Lung (tissue), 12 donors: Measurements from ENCODE around the gene UGP2. TPM values are rescaled to one million over a fixed set of nuclear protein-coding genes. Genes with fewer than 3 reads are reported as not detected.
A peak's percentile ranks its signal among the peaks of the same experiment; 100 is the strongest.
"Not testable (repeated sequence)": the region's sequence is repeated elsewhere in the genome, so short reads cannot be mapped to it uniquely, and the experiment has no call there.

Experiments
- ATAC-seq: fragments of 200-7000 bp; cut with Tn5 transposase; one replicate; pipeline ENCODE4 v1.9.1; 2020; ENCODE audit warnings: moderate number of reproducible peaks; ENCODE audit not compliant: insufficient read depth, low FRiP score
- DNase-seq, 3 donors: peaks; one replicate each; pipeline ENCODE4 v3.0.0-alpha.2; 2013 to 2017
- H3K27ac ChIP-seq, 2 donors: one replicate each; pipeline ENCODE4 v1.5.1; 2013; ENCODE audit warnings: mild to moderate bottlenecking in 2 of 2, moderate library complexity in 2 of 2, control low read depth in 1 of 2, inconsistent platforms in 1 of 2, low read depth in 1 of 2, low read length in 1 of 2
- H3K27me3 ChIP-seq, 3 donors: one replicate each; pipeline ENCODE4 v1.5.1; 2013; ENCODE audit warnings: low read length in 2 of 3; ENCODE audit not compliant: control insufficient read depth in 3 of 3, insufficient read depth in 3 of 3
- H3K36me3 ChIP-seq, 4 donors: one replicate each; pipeline ENCODE4 v1.5.1; 2013; ENCODE audit warnings: low read length in 4 of 4, mild to moderate bottlenecking in 1 of 4, moderate library complexity in 1 of 4; ENCODE audit not compliant: control insufficient read depth in 4 of 4, insufficient read depth in 4 of 4
- H3K4me1 ChIP-seq, 5 donors: one replicate each; pipeline ENCODE4 v1.5.1; 2013; ENCODE audit warnings: low read length in 5 of 5, mild to moderate bottlenecking in 2 of 5, moderate library complexity in 1 of 5; ENCODE audit not compliant: control insufficient read depth in 5 of 5, insufficient read depth in 5 of 5
- H3K4me3 ChIP-seq: one replicate; pipeline ENCODE4 v1.5.1; 2013; ENCODE audit warnings: mild to moderate bottlenecking, control low read depth, moderate library complexity
- H3K9ac ChIP-seq, 2 donors: one replicate each; pipeline ENCODE4 v1.5.1; 2013; ENCODE audit warnings: low read length in 2 of 2, control low read depth in 1 of 2; ENCODE audit not compliant: insufficient read depth in 1 of 2
- H3K9me3 ChIP-seq, 4 donors: one replicate each; pipeline ENCODE4 v1.5.1; 2013; ENCODE audit warnings: low read length in 3 of 4, mild to moderate bottlenecking in 1 of 4, moderate library complexity in 1 of 4; ENCODE audit not compliant: control insufficient read depth in 4 of 4, insufficient read depth in 3 of 4
- WGBS, 2 donors: extraction: QIAGEN DNeasy Blood & Tissue Kit; methylation state at CpG; one replicate each; pipeline ENCODE4 v1.1.7; 2013; 5-methylcytosine and 5-hydroxymethylcytosine counted together
- polyA plus RNA-seq, 2 donors: library from polyadenylated mRNA; stranded (reverse); fragments of 200-250 nt; gene quantifications; one replicate each; pipeline ENCODE4 v1.2.1, GENCODE V29; 2013
- total RNA-seq, 2 donors: library from RNA; depleted of rRNA in 1 of 2; stranded (reverse); fragments of >200 nt in 1 of 2; gene quantifications; one replicate each; pipeline ENCODE4 v1.2.1, GENCODE V29; 2014 to 2021
- TF ChIP-seq, protein P1 (sequence below): IDR thresholded peaks from 2 replicates; pipeline ENCODE4 v1.5.1; 2012; ENCODE audit warnings: mild to moderate bottlenecking; ENCODE audit errors: control extremely low read depth, extremely low read depth
- donor health status: control.
- donor health status: control.
- donor health status: Bipolar disorder and iron deficiency.
- donor health status: healthy.
- donor health status: DM: yes; HTN: yes; CAD: no.

The UGP2 gene
- total and polyA plus RNA-seq, 4 donors, result 59.2 to 156 (median 107) TPM

DNA sequence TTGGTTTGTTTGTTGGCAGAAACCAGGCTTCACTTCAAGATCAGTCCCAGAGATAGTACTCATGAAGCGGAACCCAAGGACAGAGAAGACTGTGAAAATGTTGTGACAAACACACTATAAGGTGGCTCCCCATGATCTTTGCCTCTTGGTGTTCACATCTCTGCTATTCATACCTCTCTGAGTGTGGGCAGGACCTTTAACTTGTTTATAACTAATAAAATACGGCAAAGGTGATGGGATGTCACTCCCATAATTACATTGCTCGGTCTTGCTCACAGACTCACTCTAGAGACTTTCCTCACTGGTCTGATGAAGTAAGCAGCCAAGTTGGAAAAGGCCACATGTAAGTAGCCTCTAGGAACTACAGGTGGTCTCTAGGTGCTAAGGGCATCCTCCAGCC lies 30.6 kb upstream of the UGP2 start:
- Histone ChIP-seq H3K36me3 (no peaks in the 10 kb centered on the region), H3K27ac (no peak overlapping the region), H3K4me1 (no peaks in the 10 kb centered on the region), H3K27me3 (no peaks in the 10 kb centered on the region), H3K9me3 (no peaks in the 10 kb centered on the region), H3K9ac (no peak overlapping the region), H3K4me3 (no peak overlapping the region)
- WGBS, 2 donors, result 97% methylated on average over 3 of the region's 3 CpGs
- DNase-seq (no peak), ATAC-seq (no peak)
- TF ChIP-seq, protein P1, sequence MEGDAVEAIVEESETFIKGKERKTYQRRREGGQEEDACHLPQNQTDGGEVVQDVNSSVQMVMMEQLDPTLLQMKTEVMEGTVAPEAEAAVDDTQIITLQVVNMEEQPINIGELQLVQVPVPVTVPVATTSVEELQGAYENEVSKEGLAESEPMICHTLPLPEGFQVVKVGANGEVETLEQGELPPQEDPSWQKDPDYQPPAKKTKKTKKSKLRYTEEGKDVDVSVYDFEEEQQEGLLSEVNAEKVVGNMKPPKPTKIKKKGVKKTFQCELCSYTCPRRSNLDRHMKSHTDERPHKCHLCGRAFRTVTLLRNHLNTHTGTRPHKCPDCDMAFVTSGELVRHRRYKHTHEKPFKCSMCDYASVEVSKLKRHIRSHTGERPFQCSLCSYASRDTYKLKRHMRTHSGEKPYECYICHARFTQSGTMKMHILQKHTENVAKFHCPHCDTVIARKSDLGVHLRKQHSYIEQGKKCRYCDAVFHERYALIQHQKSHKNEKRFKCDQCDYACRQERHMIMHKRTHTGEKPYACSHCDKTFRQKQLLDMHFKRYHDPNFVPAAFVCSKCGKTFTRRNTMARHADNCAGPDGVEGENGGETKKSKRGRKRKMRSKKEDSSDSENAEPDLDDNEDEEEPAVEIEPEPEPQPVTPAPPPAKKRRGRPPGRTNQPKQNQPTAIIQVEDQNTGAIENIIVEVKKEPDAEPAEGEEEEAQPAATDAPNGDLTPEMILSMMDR, result no peak

DNA sequence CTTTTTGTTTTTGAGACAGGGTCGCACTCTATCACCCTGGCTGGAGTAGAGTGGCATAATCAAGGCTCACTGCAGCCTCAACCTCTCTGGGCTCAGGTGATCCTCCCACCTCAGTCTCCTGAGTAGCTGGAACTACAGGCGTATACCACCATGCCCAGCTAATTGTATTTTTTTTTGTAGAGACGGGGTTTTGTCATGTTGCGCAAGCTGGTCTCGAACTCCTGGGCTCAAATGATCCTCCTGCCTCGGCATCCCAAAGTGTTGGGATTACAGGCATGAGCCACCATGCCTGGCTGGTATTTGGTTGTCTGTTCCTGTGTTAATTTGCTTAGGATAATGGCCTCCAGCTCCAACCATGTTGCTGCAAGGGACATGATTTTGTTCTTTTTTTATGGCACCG lies 29.8 kb upstream of the UGP2 start:
- not testable (repeated sequence) for H3K9me3 ChIP-seq, H3K9ac ChIP-seq, H3K4me1 ChIP-seq, DNase-seq, H3K27ac ChIP-seq, H3K27me3 ChIP-seq, H3K36me3 ChIP-seq, ATAC-seq, H3K4me3 ChIP-seq
- WGBS, 2 donors, result 94 to 96% methylated on average over 7 of the region's 7 CpGs

DNA sequence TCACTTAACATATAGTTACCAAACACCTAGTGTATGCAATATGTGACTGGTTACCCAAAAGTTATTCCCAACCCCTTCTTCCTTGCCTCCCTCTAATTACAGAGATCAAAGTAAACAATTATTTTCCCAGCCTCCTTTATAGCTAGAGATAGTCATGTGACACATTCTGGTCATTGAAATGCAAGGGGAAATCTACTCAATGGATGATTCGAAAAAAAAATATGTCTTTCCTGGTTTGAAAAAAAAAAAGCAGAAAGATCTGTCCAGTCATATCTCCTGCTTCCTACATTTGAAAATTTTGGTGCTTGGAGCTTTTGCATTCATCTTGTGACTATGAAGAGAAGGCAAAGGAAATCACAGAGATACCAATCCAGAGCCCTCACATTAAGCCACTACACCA lies 27.6 kb upstream of the UGP2 start:
- H3K4me1 ChIP-seq, result peaks cover 0 to 9% (median 0%) of the 10 kb centered on the region in 5 donors
- no peak for ATAC-seq
- no peak overlapping the region for H3K4me3 ChIP-seq
- no peaks in the 10 kb centered on the region for H3K9me3 ChIP-seq
- H3K27me3 ChIP-seq, result no peaks in the 10 kb centered on the region
- H3K36me3 ChIP-seq, result no peaks in the 10 kb centered on the region
- TF ChIP-seq, protein P1, result no peak
- WGBS, 2 donors, result 64 to 71% methylated on average over 1 of the region's 1 CpG
- H3K9ac ChIP-seq, result no peak overlapping the region
- no peak overlapping the region for H3K27ac ChIP-seq
- no peak for DNase-seq

DNA sequence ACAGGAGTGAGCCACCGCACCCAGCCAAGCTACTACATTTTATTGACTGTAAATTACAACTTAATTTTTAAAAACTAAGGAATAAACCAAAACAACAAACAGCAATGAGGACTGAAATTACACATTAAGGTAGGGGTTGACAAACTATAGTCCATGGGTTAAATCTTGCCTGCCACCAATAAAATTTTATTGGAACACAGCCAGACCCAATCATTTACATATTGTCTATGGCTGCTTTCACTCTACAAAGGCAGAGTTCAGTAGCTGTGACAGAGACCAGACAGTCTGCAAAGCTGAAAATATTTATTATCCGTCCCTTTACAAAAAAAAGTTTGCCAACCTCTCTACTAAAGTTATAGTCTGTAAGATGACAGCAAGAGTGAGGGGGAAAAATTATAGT lies 24.3 kb upstream of the UGP2 start:
- H3K4me3 ChIP-seq, result no peak overlapping the region
- H3K9ac ChIP-seq, result no peak overlapping the region
- 50 to 62% methylated on average over 2 of the region's 2 CpGs for WGBS, 2 donors
- DNase-seq (no peak), ATAC-seq (no peak)
- no peaks in the 10 kb centered on the region for H3K9me3 ChIP-seq
- TF ChIP-seq, protein P1, result no peak
- no peaks in the 10 kb centered on the region for H3K36me3 ChIP-seq
- peaks cover 0 to 12% (median 0%) of the 10 kb centered on the region in 5 donors for H3K4me1 ChIP-seq
- peak overlapping the region in 1 of 2 donors; percentile 33 for H3K27ac ChIP-seq
- no peaks in the 10 kb centered on the region for H3K27me3 ChIP-seq
